Parathyroid adenoma (tissue), 2 donors: Measurements from ENCODE around the gene BBIP1.
"Not testable (repeated sequence)": the region's sequence is repeated elsewhere in the genome, so short reads cannot be mapped to it uniquely, and the experiment has no call there.

Source experiments
- H2AFZ ChIP-seq: fragments of 300-600 bp; sonication (generic); one replicate; pipeline ENCODE4 v1.7.0; 2017; ENCODE audit warnings: antibody characterized with exemption, mild to moderate bottlenecking
- H3K27ac ChIP-seq: fragments of 300-600 bp; sonication (generic); one replicate; pipeline ENCODE4 v1.7.0; 2017
- H3K27me3 ChIP-seq: fragments of 300-600 bp; sonication (generic); one replicate; pipeline ENCODE4 v1.7.0; 2017; ENCODE audit warnings: low read length; ENCODE audit not compliant: control insufficient read depth, insufficient read depth
- H3K36me3 ChIP-seq: fragments of 300-600 bp; sonication (generic); one replicate; pipeline ENCODE4 v1.7.0; 2017; ENCODE audit warnings: low read length; ENCODE audit not compliant: control insufficient read depth, insufficient read depth
- H3K4me1 ChIP-seq: fragments of 300-600 bp; sonication (generic); one replicate; pipeline ENCODE4 v1.7.0; 2017; ENCODE audit warnings: control low read depth
- H3K4me2 ChIP-seq: fragments of 300-600 bp; sonication (generic); one replicate; pipeline ENCODE4 v1.7.0; 2017; ENCODE audit warnings: low read length
- H3K4me3 ChIP-seq: fragments of 300-600 bp; sonication (generic); one replicate; pipeline ENCODE4 v1.7.0; 2017; ENCODE audit warnings: low read depth, low read length
- H3K79me2 ChIP-seq: fragments of 300-600 bp; sonication (generic); one replicate; pipeline ENCODE4 v1.7.0; 2017; ENCODE audit warnings: control low read depth
- H3K9ac ChIP-seq: fragments of 300-600 bp; sonication (generic); one replicate; pipeline ENCODE4 v1.7.0; 2017; ENCODE audit warnings: mild to moderate bottlenecking
- H3K9me3 ChIP-seq: fragments of 300-600 bp; sonication (generic); one replicate; pipeline ENCODE4 v1.7.0; 2017; ENCODE audit warnings: low read length; ENCODE audit not compliant: control insufficient read depth
- TF ChIP-seq, protein P1 (sequence below): fragments of 300-600 bp; sonication (generic); IDR thresholded peaks from one replicate; pipeline ENCODE4 v1.7.0; 2017; ENCODE audit warnings: antibody characterized with exemption, mild to moderate bottlenecking
- donor health status: primary hyperparathyroidism.

Gene BBIP1

DNA sequence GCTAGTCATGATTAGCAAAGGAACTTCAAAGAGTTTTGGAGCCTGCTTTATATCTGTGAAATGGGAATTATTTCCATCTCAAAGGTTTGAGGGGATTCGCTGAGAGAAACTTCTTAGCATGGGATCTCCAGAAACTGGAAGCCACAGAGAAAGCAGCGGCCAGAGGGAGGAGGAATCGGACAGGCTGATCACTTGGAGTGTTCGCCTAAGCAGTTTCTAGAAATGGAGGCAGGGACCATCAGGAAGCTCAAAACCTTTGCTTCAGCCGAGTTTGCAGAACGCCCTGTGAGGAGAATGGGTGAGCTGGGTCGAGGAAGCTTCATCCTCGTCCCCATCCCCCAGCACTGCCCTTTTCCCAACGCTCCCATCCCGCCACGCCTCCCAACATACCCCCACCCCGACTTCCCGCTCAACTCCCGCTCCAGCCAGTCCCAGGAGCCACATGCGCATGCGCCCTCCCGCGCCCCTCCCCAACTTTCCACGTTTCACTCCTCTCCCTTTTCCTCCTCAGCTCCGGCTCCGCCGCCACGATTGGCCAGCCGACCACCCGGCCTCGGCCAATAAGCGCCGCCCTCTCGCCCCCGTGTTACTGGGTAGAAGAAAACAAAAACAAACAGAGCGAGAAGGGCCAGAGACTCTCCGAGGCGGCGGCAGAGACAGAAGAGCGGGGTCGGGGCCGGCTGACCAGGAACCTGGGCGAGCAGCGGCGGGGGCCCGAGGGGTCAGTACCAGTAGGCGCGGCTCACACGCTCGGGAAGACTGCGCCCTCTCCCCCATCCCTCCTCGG, 47.5 kb downstream of the BBIP1 start, which contains the start of gene PDCD4:
TSS of gene PDCD4 (plus strand) at position 631 of the 787 bp plus-strand sequence. CDS start 4,100 bp downstream, outside the sequence.
- Histone ChIP-seq H2AFZ (peak within 1 kb of the TSS; percentile 84), H3K79me2 (peaks cover 35% of the 10 kb centered on the region), H3K9me3 (no peaks in the 10 kb centered on the region), H3K4me2 (peak within 1 kb of the TSS; percentile 94), H3K4me1 (peaks cover 36% of the 10 kb centered on the region), H3K9ac (peak within 1 kb of the TSS; percentile 99), H3K4me3 (peak within 1 kb of the TSS; percentile 82), H3K27ac (peak within 1 kb of the TSS; percentile 100), H3K36me3 (peaks cover 14% of the 10 kb centered on the region), H3K27me3 (no peaks in the 10 kb centered on the region)
- TF ChIP-seq, protein P1, sequence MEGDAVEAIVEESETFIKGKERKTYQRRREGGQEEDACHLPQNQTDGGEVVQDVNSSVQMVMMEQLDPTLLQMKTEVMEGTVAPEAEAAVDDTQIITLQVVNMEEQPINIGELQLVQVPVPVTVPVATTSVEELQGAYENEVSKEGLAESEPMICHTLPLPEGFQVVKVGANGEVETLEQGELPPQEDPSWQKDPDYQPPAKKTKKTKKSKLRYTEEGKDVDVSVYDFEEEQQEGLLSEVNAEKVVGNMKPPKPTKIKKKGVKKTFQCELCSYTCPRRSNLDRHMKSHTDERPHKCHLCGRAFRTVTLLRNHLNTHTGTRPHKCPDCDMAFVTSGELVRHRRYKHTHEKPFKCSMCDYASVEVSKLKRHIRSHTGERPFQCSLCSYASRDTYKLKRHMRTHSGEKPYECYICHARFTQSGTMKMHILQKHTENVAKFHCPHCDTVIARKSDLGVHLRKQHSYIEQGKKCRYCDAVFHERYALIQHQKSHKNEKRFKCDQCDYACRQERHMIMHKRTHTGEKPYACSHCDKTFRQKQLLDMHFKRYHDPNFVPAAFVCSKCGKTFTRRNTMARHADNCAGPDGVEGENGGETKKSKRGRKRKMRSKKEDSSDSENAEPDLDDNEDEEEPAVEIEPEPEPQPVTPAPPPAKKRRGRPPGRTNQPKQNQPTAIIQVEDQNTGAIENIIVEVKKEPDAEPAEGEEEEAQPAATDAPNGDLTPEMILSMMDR, result no peak

GRCh38 chr10:110870823-110871297, 48.1 kb downstream of the BBIP1 start:
- Histone ChIP-seq H3K36me3 (peaks cover 14% of the 10 kb centered on the region), H3K79me2 (peaks cover 31% of the 10 kb centered on the region), H3K9me3 (no peaks in the 10 kb centered on the region), H3K9ac (peak overlapping the region; percentile 47), H2AFZ (peak overlapping the region; percentile 84), H3K4me2 (peak overlapping the region; percentile 69), H3K27me3 (no peaks in the 10 kb centered on the region), H3K4me1 (peaks cover 41% of the 10 kb centered on the region), H3K4me3 (peak overlapping the region; percentile 82), H3K27ac (peak overlapping the region; percentile 100)
- TF ChIP-seq, protein P1, result no peak

GRCh38 chr10:110868981-110869380, 50.0 kb downstream of the BBIP1 start:
- Histone ChIP-seq H3K27me3 (no peaks in the 10 kb centered on the region), H3K79me2 (peaks cover 18% of the 10 kb centered on the region), H3K9ac (no peak overlapping the region), H3K36me3 (peaks cover 12% of the 10 kb centered on the region), H2AFZ (no peak overlapping the region), H3K9me3 (no peaks in the 10 kb centered on the region), H3K4me1 (peaks cover 60% of the 10 kb centered on the region), H3K4me3 (no peak overlapping the region), H3K4me2 (no peak overlapping the region), H3K27ac (no peak overlapping the region)
- TF ChIP-seq, protein P1, result no peak

- Histone ChIP-seq H3K4me3 (no peak overlapping the region), H3K36me3 (peaks cover 6% of the 10 kb centered on the region), H3K4me2 (no peak overlapping the region), H3K4me1 (peaks cover 61% of the 10 kb centered on the region), H3K9ac (no peak overlapping the region), H3K9me3 (no peaks in the 10 kb centered on the region), H3K27me3 (no peaks in the 10 kb centered on the region), H2AFZ (peak overlapping the region; percentile 72), H3K79me2 (peaks cover 15% of the 10 kb centered on the region), H3K27ac (peak overlapping the region; percentile 79)
- TF ChIP-seq, protein P1, result no peak
Measured at GRCh38 chr10:110867807-110868465, 51.0 kb downstream of the BBIP1 start.

GRCh38 chr10:110867011-110867806, 51.8 kb downstream of the BBIP1 start:
- H3K4me2 ChIP-seq, H3K9ac ChIP-seq, H3K27me3 ChIP-seq, H3K9me3 ChIP-seq, H3K36me3 ChIP-seq, H3K4me3 ChIP-seq, H3K79me2 ChIP-seq: not testable (repeated sequence)
- peak overlapping the region; percentile 79 for H3K27ac ChIP-seq
- peaks cover 61% of the 10 kb centered on the region for H3K4me1 ChIP-seq
- H2AFZ ChIP-seq, result peak overlapping the region; percentile 72
